GM23338 (cell line): Measurements from ENCODE around the gene TRIM38. TPM values are rescaled to one million over a fixed set of nuclear protein-coding genes. Genes with fewer than 3 reads are reported as not detected.
"Not testable (repeated sequence)": the region's sequence is repeated elsewhere in the genome, so short reads cannot be mapped to it uniquely, and the experiment has no call there.

Source experiments
- ATAC-seq: fragments of 200-7000 bp; cut with Tn5 transposase; 3 replicates; pipeline ENCODE4 v1.9.1; 2020
- DNase-seq: peaks from one replicate; pipeline ENCODE4 v3.0.0-alpha.2; 2015; ENCODE audit warnings: low spot score
- H2AFZ ChIP-seq: fragments of 200-600 bp; sonication (generic); 2 replicates; pipeline ENCODE4 v1.8.0; 2016; ENCODE audit warnings: antibody characterized with exemption, mild to moderate bottlenecking, moderate library complexity
- H3F3A ChIP-seq: fragments of 200-600 bp; sonication (generic); replicated peaks from 2 replicates; pipeline ENCODE4 v1.8.0; 2017; ENCODE audit warnings: antibody characterized with exemption, mixed run types, low read depth
- H3K27ac ChIP-seq: fragments of 200-600 bp; sonication (generic); 2 replicates; pipeline ENCODE4 v1.6.1; 2016; ENCODE audit warnings: low read depth
- H3K27me3 ChIP-seq: fragments of 200-600 bp; sonication (generic); 2 replicates; pipeline ENCODE4 v1.8.0; 2016; ENCODE audit warnings: mild to moderate bottlenecking, mixed run types, moderate library complexity; ENCODE audit not compliant: insufficient read depth
- H3K36me3 ChIP-seq: fragments of 200-600 bp; sonication (generic); 2 replicates; pipeline ENCODE4 v1.8.0; 2016; ENCODE audit warnings: mild to moderate bottlenecking; ENCODE audit not compliant: insufficient read depth
- H3K4me1 ChIP-seq: fragments of 200-600 bp; sonication (generic); 2 replicates; pipeline ENCODE4 v1.8.0; 2016; ENCODE audit warnings: mild to moderate bottlenecking, moderate library complexity; ENCODE audit not compliant: insufficient read depth
- H3K4me2 ChIP-seq: fragments of 200-600 bp; sonication (generic); 2 replicates; pipeline ENCODE4 v1.7.1; 2017; ENCODE audit warnings: mixed run types
- H3K4me3 ChIP-seq: fragments of 200-600 bp; sonication (generic); 2 replicates; pipeline ENCODE4 v1.6.1; 2016; ENCODE audit warnings: mixed run types
- H3K79me2 ChIP-seq: fragments of 200-600 bp; sonication (generic); replicated peaks from 2 replicates; pipeline ENCODE4 v1.8.0; 2017; ENCODE audit warnings: mild to moderate bottlenecking; ENCODE audit not compliant: insufficient read depth
- H3K9me2 ChIP-seq: fragments of 200-600 bp; sonication (generic); 2 replicates; pipeline ENCODE4 v1.8.0; 2017; ENCODE audit not compliant: insufficient read depth
- H4K20me1 ChIP-seq: fragments of 200-600 bp; sonication (generic); replicated peaks from 2 replicates; pipeline ENCODE4 v1.8.0; 2017; ENCODE audit warnings: mild to moderate bottlenecking; ENCODE audit not compliant: insufficient read depth
- H3K27ac Mint-ChIP-seq: 2 replicates; pipeline ENCODE4 v1.8.0; 2020; ENCODE audit warnings: inconsistent platforms, mild to moderate bottlenecking, moderate library complexity, mixed read lengths
- H3K27me3 Mint-ChIP-seq: 3 replicates; pipeline ENCODE4 v1.8.0; 2022; ENCODE audit warnings: low read depth, mild to moderate bottlenecking, moderate library complexity, mixed read lengths, inconsistent platforms; ENCODE audit not compliant: insufficient read depth, poor library complexity
- H3K36me3 Mint-ChIP-seq: 3 replicates; pipeline ENCODE4 v1.8.0; 2021; ENCODE audit warnings: low read depth, mild to moderate bottlenecking, inconsistent platforms, moderate library complexity, mixed read lengths
- H3K4me1 Mint-ChIP-seq: 3 replicates; pipeline ENCODE4 v1.8.0; 2020; ENCODE audit warnings: mild to moderate bottlenecking, inconsistent platforms, mixed read lengths
- H3K4me3 Mint-ChIP-seq: 3 replicates; pipeline ENCODE4 v1.8.0; 2021; ENCODE audit warnings: moderate library complexity, mild to moderate bottlenecking, inconsistent platforms, mixed read lengths
- H3K9me3 Mint-ChIP-seq: 3 replicates; pipeline ENCODE4 v1.8.0; 2020; ENCODE audit warnings: moderate library complexity, mild to moderate bottlenecking, inconsistent platforms, mixed read lengths
- CTCF ChIP-seq, 2 experiments: fragments of 200-600 bp in 1 of 2; sonication (generic) in 1 of 2; conservative IDR thresholded peaks; 2 replicates each; pipeline versions ENCODE4 v1.5.1 to v1.6.1; 2016 to 2017; ENCODE audit warnings: antibody characterized with exemption in 2 of 2, low read depth in 2 of 2, mild to moderate bottlenecking in 2 of 2, moderate library complexity in 1 of 2
- ETS1 ChIP-seq: IDR thresholded peaks from 2 replicates; pipeline ENCODE4 v1.6.1; 2016; ENCODE audit warnings: antibody characterized with exemption
- EZH2 ChIP-seq: fragments of 200-600 bp; sonication (generic); IDR thresholded peaks from one replicate; pipeline ENCODE4 v1.8.0; 2017; ENCODE audit warnings: antibody characterized with exemption, mild to moderate bottlenecking, low read depth; ENCODE audit not compliant: unreplicated experiment
- NANOG ChIP-seq: IDR thresholded peaks from 2 replicates; pipeline ENCODE4 v1.6.1; 2016; ENCODE audit warnings: antibody characterized with exemption, borderline replicate concordance
- REST ChIP-seq: IDR thresholded peaks from one replicate; pipeline ENCODE4 v1.6.1; 2018; ENCODE audit warnings: antibody characterized with exemption; ENCODE audit not compliant: unreplicated experiment
- STAT1 ChIP-seq: IDR thresholded peaks from one replicate; pipeline ENCODE4 v1.6.1; 2016; ENCODE audit warnings: antibody characterized with exemption; ENCODE audit not compliant: unreplicated experiment
- ZNF331 ChIP-seq: fragments of 250-450 bp; sonication (Bioruptor Pico); IDR thresholded peaks from 2 replicates; pipeline ENCODE4 v1.5.0; 2020; ENCODE audit warnings: low read depth, mild to moderate bottlenecking, moderate library complexity
- polyA plus RNA-seq: library from polyadenylated mRNA; unstranded; fragments of >200 nt; fragmentation: Nextera tagmentation; extraction: Ambion mirVana; gene quantifications from 2 replicates; pipeline ENCODE4 v1.2.1, GENCODE V29; 2016
- total RNA-seq: library from RNA; depleted of rRNA; stranded (reverse); fragments of >200 nt; shearing (Covaris generic); gene quantifications from 2 replicates; pipeline ENCODE4 v1.2.3, GENCODE V29; 2014

TRIM38 gene
- total and polyA plus RNA-seq, 2 experiments from 2014 or later = 0.66 to 0.82 TPM

GRCh38 chr6:25999225-25999624 is 36.6 kb downstream of the TRIM38 start:
- H3K27me3 ChIP-seq, H3K27me3 Mint-ChIP-seq, ATAC-seq, H3K36me3 Mint-ChIP-seq, DNase-seq, H3K79me2 ChIP-seq, H3K36me3 ChIP-seq, H3K4me3 ChIP-seq, H3K9me2 ChIP-seq, H4K20me1 ChIP-seq, H3K9me3 Mint-ChIP-seq, H3K4me3 Mint-ChIP-seq, H3F3A ChIP-seq: not testable (repeated sequence)
- Histone ChIP-seq H3K4me1 (peaks cover 48% of the 10 kb centered on the region), H2AFZ (peak overlapping the region; percentile 40; the same call in 1 of the 2 replicates), H3K4me2 (peak overlapping the region; percentile 54), H3K27ac (peak overlapping the region; percentile 97)
- peaks cover 28% of the 10 kb centered on the region for H3K4me1 Mint-ChIP-seq
- H3K27ac Mint-ChIP-seq = peak overlapping the region; percentile 23; the same call in 1 of the 2 replicates
- TF ChIP-seq NANOG = 0 out of 2 replicates have a peak, but pooled peaks have one; percentile 10

- no peaks in the 10 kb centered on the region for H3K27me3 Mint-ChIP-seq
- peak overlapping the region; percentile 57 for H3K4me2 ChIP-seq
- H3K4me3 Mint-ChIP-seq = no peak overlapping the region; the same call in 2 of the 3 replicates
- TF ChIP-seq STAT1 = no peak
- TF ChIP-seq ZNF331 (CRISPR knock-in tag) = no peak
- no peak for TF ChIP-seq EZH2
- no peak overlapping the region for H2AFZ ChIP-seq
- no peak for DNase-seq
- no peaks in the 10 kb centered on the region for H3K27me3 ChIP-seq
- H3K4me3 ChIP-seq = no peak overlapping the region
- no peaks in the 10 kb centered on the region for H4K20me1 ChIP-seq
- peaks cover 38% of the 10 kb centered on the region for H3K4me1 ChIP-seq
- no peaks in the 10 kb centered on the region for H3F3A ChIP-seq
- peaks cover 6% of the 10 kb centered on the region; the same call in 1 of the 3 replicates for H3K36me3 Mint-ChIP-seq
- peak overlapping the region; percentile 97; the same call in 1 of the 2 replicates for H3K27ac ChIP-seq
- no peak overlapping the region for H3K27ac Mint-ChIP-seq
- peaks cover 25% of the 10 kb centered on the region for H3K4me1 Mint-ChIP-seq
- peaks cover 5% of the 10 kb centered on the region; the same call in 1 of the 2 replicates for H3K9me2 ChIP-seq
- no peaks in the 10 kb centered on the region for H3K9me3 Mint-ChIP-seq
- no peaks in the 10 kb centered on the region for H3K36me3 ChIP-seq
- no peaks in the 10 kb centered on the region for H3K79me2 ChIP-seq
- no peak for ATAC-seq
These were observed 38.0 kb downstream of the TRIM38 start for GRCh38 chr6:26000366-26001144.

- H3K27ac Mint-ChIP-seq = no peak overlapping the region
- H3K27me3 ChIP-seq = no peaks in the 10 kb centered on the region
- H3K27ac ChIP-seq = no peak overlapping the region
- H3K4me1 ChIP-seq = peaks cover 41% of the 10 kb centered on the region
- no peaks in the 10 kb centered on the region for H3F3A ChIP-seq
- peak; percentile 85 for DNase-seq
- H3K4me1 Mint-ChIP-seq = peaks cover 37% of the 10 kb centered on the region
- no peaks in the 10 kb centered on the region for H3K9me3 Mint-ChIP-seq
- no peaks in the 10 kb centered on the region for H3K79me2 ChIP-seq
- no peaks in the 10 kb centered on the region; the same call in 1 of the 2 replicates for H3K36me3 ChIP-seq
- peak; percentile 60 for ATAC-seq
- H2AFZ ChIP-seq = no peak overlapping the region
- TF ChIP-seq ETS1 (no peak), CTCF (conservative IDR thresholded peaks at IDR 0.05; ENCODE audit: low read depth in 2 of 2) (peak; percentile 80), REST (no peak), EZH2 (no peak)
- H3K4me3 ChIP-seq = no peak overlapping the region
- H3K36me3 Mint-ChIP-seq = peaks cover 1% of the 10 kb centered on the region; the same call in 1 of the 3 replicates
- H4K20me1 ChIP-seq = no peaks in the 10 kb centered on the region
- H3K4me3 Mint-ChIP-seq = no peak overlapping the region
- H3K9me2 ChIP-seq = peaks cover 5% of the 10 kb centered on the region; the same call in 1 of the 2 replicates
- peaks cover 2% of the 10 kb centered on the region for H3K27me3 Mint-ChIP-seq
- no peak overlapping the region for H3K4me2 ChIP-seq
These were observed 40.6 kb downstream of the TRIM38 start for GRCh38 chr6:26003102-26003694.
